ENCODE measurements around the gene ANO1. TPM values are rescaled to one million over a fixed set of nuclear protein-coding genes. Genes with fewer than 3 reads are reported as not detected.

Gene ANO1
- total and polyA plus RNA-seq, 4 donors = 7.8 to 64.8 (median 32.2) TPM

GRCh38 chr11:70205049-70205725 lies 127.1 kb downstream of the ANO1 start:
- TF ChIP-seq JUND (IDR thresholded peaks at IDR 0.05) = no peak
- TF ChIP-seq YY1 (IDR thresholded peaks at IDR 0.05) = no peak
- no peak for TF ChIP-seq RXRA (IDR thresholded peaks at IDR 0.05)
- no peak for TF ChIP-seq FOXA1 (IDR thresholded peaks at IDR 0.05)
- TF ChIP-seq HNF4G (IDR thresholded peaks at IDR 0.05) = no peak
- TF ChIP-seq NR2F2 (IDR thresholded peaks at IDR 0.05) = no peak
- TF ChIP-seq EGR1 (IDR thresholded peaks at IDR 0.05; ENCODE audit: low read depth in 2 of 2) = no peak
- TF ChIP-seq RAD21 (IDR thresholded peaks at IDR 0.05) = no peak
- TF ChIP-seq REST (IDR thresholded peaks at IDR 0.05) = no peak
- no peak for TF ChIP-seq ZBTB33 (IDR thresholded peaks at IDR 0.05)
- no peak for TF ChIP-seq GABPA (IDR thresholded peaks at IDR 0.05 in 1 of 2, conservative IDR thresholded peaks at IDR 0.05 in 1 of 2)
- Histone ChIP-seq H3K4me3 (ENCODE audit: low read depth in 1 of 3, low read length in 3 of 3) (no peak overlapping the region), H3K36me3 (ENCODE audit: control insufficient read depth in 4 of 4, insufficient read depth in 3 of 4, low read depth in 1 of 4, low read length in 3 of 4) (peaks cover 0 to 17% (median 11%) of the 10 kb centered on the region in 4 donors), H3K27ac (ENCODE audit: low read depth in 1 of 2, low read length in 2 of 2) (no peak overlapping the region), H3K4me1 (ENCODE audit: control insufficient read depth in 4 of 4, insufficient read depth in 4 of 4, low read length in 3 of 4) (peaks cover 4 to 30% (median 14%) of the 10 kb centered on the region in 4 donors), H3K9ac (ENCODE audit: low read depth in 1 of 2, low read length in 2 of 2) (no peak overlapping the region), H3K27me3 (ENCODE audit: control insufficient read depth in 4 of 4, insufficient read depth in 4 of 4, low read length in 3 of 4) (no peaks in the 10 kb centered on the region), H3K9me3 (ENCODE audit: control insufficient read depth in 4 of 4, low read length in 3 of 4) (no peaks in the 10 kb centered on the region)
- WGBS = 92% methylated on average over 12 of the region's 12 CpGs
- DNase-seq (ENCODE audit: low spot score) = no peak

- Histone ChIP-seq H3K4me3 (ENCODE audit: low read depth in 1 of 3, low read length in 3 of 3) (no peak overlapping the region), H3K9ac (ENCODE audit: low read depth in 1 of 2, low read length in 2 of 2) (no peak overlapping the region), H3K27me3 (ENCODE audit: control insufficient read depth in 4 of 4, insufficient read depth in 4 of 4, low read length in 3 of 4) (no peaks in the 10 kb centered on the region), H3K36me3 (ENCODE audit: control insufficient read depth in 4 of 4, insufficient read depth in 3 of 4, low read depth in 1 of 4, low read length in 3 of 4) (peaks cover 0 to 17% (median 11%) of the 10 kb centered on the region in 4 donors), H3K27ac (ENCODE audit: low read depth in 1 of 2, low read length in 2 of 2) (no peak overlapping the region), H3K4me1 (ENCODE audit: control insufficient read depth in 4 of 4, insufficient read depth in 4 of 4, low read length in 3 of 4) (peaks cover 4 to 30% (median 14%) of the 10 kb centered on the region in 4 donors), H3K9me3 (ENCODE audit: control insufficient read depth in 4 of 4, low read length in 3 of 4) (no peaks in the 10 kb centered on the region)
- DNase-seq (ENCODE audit: low spot score) = no peak
- 88% methylated on average over 7 of the region's 7 CpGs for WGBS
- TF ChIP-seq EGR1 (IDR thresholded peaks at IDR 0.05; ENCODE audit: low read depth in 2 of 2) (no peak), HNF4G (IDR thresholded peaks at IDR 0.05) (no peak), RXRA (IDR thresholded peaks at IDR 0.05) (no peak), SP1 (IDR thresholded peaks at IDR 0.05) (no peak), ATF3 (IDR thresholded peaks at IDR 0.05) (no peak), RAD21 (IDR thresholded peaks at IDR 0.05) (no peak), CTCF (IDR thresholded peaks at IDR 0.05; ENCODE audit: low read depth, low read length, missing input control) (no peak), TAF1 (conservative IDR thresholded peaks at IDR 0.05) (no peak), ZBTB33 (IDR thresholded peaks at IDR 0.05) (no peak), NR2F2 (IDR thresholded peaks at IDR 0.05) (no peak), GABPA (IDR thresholded peaks at IDR 0.05 in 1 of 2, conservative IDR thresholded peaks at IDR 0.05 in 1 of 2) (no peak), FOXA2 (IDR thresholded peaks at IDR 0.05) (no peak), REST (IDR thresholded peaks at IDR 0.05) (no peak), MAX (IDR thresholded peaks at IDR 0.05) (no peak)
These were observed 127.6 kb downstream of the ANO1 start for GRCh38 chr11:70205766-70206165.

All from liver (tissue), 9 donors.